ENCODE data around the gene HSD11B1L.
A peak's percentile ranks its signal among the peaks of the same experiment; 100 is the strongest.

The HSD11B1L gene

DNA sequence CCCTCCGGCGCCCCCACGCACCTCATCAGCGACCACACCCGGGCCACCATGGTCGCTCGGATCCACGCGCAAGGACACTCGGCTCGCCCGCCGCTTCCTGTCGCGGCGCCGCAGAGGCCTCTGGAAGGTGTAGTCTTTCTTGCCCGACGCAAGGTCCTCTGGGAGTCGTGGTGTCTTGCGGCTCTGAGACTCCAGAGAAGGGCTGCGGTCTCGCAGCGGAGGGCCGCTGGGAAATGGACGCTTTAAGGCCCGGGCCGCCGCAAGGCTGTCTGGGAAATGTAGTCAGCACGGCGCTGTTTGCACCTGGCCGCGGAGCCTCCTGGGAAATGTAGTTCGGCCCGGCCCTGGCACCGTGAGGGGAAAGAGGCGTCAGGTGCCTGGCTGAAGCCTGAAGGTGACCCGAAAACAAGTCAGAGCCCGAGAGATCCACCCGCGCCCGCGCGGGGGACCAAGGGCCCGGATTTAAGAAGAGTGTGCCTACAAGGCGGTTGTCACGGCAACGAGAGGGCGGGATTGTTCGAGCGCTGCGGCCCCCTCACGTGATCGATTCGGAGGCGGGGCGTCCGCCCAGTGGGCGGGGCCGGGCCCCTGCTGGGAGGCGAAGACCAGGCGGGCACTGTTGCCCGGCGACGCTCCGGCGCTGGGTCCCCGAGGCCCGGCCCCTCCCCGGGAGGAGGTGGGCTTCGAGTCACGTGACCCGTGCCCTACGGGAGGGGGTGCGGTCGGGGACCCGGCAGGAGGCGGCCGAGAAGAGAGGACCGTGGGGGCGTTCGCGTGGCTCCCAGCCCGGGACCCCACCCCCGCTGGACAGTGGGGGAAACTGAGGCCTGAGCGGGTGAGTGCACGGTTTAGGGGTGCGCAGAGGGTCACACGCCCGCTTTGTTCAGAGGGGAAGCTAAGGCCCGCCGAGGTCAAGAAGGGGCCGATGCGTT lies at the start of gene HSD11B1L, which contains the start of gene MICOS13 (continued):
- TF ChIP-seq, protein P1, sequence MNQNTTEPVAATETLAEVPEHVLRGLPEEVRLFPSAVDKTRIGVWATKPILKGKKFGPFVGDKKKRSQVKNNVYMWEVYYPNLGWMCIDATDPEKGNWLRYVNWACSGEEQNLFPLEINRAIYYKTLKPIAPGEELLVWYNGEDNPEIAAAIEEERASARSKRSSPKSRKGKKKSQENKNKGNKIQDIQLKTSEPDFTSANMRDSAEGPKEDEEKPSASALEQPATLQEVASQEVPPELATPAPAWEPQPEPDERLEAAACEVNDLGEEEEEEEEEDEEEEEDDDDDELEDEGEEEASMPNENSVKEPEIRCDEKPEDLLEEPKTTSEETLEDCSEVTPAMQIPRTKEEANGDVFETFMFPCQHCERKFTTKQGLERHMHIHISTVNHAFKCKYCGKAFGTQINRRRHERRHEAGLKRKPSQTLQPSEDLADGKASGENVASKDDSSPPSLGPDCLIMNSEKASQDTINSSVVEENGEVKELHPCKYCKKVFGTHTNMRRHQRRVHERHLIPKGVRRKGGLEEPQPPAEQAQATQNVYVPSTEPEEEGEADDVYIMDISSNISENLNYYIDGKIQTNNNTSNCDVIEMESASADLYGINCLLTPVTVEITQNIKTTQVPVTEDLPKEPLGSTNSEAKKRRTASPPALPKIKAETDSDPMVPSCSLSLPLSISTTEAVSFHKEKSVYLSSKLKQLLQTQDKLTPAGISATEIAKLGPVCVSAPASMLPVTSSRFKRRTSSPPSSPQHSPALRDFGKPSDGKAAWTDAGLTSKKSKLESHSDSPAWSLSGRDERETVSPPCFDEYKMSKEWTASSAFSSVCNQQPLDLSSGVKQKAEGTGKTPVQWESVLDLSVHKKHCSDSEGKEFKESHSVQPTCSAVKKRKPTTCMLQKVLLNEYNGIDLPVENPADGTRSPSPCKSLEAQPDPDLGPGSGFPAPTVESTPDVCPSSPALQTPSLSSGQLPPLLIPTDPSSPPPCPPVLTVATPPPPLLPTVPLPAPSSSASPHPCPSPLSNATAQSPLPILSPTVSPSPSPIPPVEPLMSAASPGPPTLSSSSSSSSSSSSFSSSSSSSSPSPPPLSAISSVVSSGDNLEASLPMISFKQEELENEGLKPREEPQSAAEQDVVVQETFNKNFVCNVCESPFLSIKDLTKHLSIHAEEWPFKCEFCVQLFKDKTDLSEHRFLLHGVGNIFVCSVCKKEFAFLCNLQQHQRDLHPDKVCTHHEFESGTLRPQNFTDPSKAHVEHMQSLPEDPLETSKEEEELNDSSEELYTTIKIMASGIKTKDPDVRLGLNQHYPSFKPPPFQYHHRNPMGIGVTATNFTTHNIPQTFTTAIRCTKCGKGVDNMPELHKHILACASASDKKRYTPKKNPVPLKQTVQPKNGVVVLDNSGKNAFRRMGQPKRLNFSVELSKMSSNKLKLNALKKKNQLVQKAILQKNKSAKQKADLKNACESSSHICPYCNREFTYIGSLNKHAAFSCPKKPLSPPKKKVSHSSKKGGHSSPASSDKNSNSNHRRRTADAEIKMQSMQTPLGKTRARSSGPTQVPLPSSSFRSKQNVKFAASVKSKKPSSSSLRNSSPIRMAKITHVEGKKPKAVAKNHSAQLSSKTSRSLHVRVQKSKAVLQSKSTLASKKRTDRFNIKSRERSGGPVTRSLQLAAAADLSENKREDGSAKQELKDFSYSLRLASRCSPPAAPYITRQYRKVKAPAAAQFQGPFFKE (tag by site-specific recombination; IDR thresholded peaks at IDR 0.05; ENCODE audit: borderline replicate concordance) = no peak
- TF ChIP-seq ZNF266 (tag by site-specific recombination; IDR thresholded peaks at IDR 0.05; ENCODE audit: low read depth) = no peak
- no peak for TF ChIP-seq WT1 (tag by site-specific recombination; IDR thresholded peaks at IDR 0.05)
- TF ChIP-seq ZFHX2 (tag by site-specific recombination; conservative IDR thresholded peaks at IDR 0.05) = peak; percentile 41; the same call in 1 of the 2 replicates
- no peak for TF ChIP-seq ZNF2 (tag by site-specific recombination; IDR thresholded peaks at IDR 0.05)
- TF ChIP-seq ZNF596 (tag by site-specific recombination; IDR thresholded peaks at IDR 0.05) = no peak
- TF ChIP-seq, protein P2, sequence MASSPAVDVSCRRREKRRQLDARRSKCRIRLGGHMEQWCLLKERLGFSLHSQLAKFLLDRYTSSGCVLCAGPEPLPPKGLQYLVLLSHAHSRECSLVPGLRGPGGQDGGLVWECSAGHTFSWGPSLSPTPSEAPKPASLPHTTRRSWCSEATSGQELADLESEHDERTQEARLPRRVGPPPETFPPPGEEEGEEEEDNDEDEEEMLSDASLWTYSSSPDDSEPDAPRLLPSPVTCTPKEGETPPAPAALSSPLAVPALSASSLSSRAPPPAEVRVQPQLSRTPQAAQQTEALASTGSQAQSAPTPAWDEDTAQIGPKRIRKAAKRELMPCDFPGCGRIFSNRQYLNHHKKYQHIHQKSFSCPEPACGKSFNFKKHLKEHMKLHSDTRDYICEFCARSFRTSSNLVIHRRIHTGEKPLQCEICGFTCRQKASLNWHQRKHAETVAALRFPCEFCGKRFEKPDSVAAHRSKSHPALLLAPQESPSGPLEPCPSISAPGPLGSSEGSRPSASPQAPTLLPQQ (tag by site-specific recombination; IDR thresholded peaks at IDR 0.05) = peak; percentile 100
- no peak for TF ChIP-seq ZNF621 (tag by site-specific recombination; IDR thresholded peaks at IDR 0.05)
- no peak for TF ChIP-seq ZNF23 (tag by site-specific recombination; IDR thresholded peaks at IDR 0.05; ENCODE audit: borderline replicate concordance)
- TF ChIP-seq, protein P3, sequence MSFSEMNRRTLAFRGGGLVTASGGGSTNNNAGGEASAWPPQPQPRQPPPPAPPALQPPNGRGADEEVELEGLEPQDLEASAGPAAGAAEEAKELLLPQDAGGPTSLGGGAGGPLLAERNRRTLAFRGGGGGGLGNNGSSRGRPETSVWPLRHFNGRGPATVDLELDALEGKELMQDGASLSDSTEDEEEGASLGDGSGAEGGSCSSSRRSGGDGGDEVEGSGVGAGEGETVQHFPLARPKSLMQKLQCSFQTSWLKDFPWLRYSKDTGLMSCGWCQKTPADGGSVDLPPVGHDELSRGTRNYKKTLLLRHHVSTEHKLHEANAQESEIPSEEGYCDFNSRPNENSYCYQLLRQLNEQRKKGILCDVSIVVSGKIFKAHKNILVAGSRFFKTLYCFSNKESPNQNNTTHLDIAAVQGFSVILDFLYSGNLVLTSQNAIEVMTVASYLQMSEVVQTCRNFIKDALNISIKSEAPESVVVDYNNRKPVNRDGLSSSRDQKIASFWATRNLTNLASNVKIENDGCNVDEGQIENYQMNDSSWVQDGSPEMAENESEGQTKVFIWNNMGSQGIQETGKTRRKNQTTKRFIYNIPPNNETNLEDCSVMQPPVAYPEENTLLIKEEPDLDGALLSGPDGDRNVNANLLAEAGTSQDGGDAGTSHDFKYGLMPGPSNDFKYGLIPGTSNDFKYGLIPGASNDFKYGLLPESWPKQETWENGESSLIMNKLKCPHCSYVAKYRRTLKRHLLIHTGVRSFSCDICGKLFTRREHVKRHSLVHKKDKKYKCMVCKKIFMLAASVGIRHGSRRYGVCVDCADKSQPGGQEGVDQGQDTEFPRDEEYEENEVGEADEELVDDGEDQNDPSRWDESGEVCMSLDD (tag by site-specific recombination; IDR thresholded peaks at IDR 0.05) = peak; percentile 78; the same call in 1 of the 2 replicates
- TF ChIP-seq, protein P4, sequence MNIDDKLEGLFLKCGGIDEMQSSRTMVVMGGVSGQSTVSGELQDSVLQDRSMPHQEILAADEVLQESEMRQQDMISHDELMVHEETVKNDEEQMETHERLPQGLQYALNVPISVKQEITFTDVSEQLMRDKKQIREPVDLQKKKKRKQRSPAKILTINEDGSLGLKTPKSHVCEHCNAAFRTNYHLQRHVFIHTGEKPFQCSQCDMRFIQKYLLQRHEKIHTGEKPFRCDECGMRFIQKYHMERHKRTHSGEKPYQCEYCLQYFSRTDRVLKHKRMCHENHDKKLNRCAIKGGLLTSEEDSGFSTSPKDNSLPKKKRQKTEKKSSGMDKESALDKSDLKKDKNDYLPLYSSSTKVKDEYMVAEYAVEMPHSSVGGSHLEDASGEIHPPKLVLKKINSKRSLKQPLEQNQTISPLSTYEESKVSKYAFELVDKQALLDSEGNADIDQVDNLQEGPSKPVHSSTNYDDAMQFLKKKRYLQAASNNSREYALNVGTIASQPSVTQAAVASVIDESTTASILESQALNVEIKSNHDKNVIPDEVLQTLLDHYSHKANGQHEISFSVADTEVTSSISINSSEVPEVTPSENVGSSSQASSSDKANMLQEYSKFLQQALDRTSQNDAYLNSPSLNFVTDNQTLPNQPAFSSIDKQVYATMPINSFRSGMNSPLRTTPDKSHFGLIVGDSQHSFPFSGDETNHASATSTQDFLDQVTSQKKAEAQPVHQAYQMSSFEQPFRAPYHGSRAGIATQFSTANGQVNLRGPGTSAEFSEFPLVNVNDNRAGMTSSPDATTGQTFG (tag by site-specific recombination; IDR thresholded peaks at IDR 0.05; ENCODE audit: borderline replicate concordance) = 0 out of 2 replicates have a peak, but pooled peaks have one; percentile 7
- 0 out of 2 replicates have a peak, but pooled peaks have one; percentile 11 for TF ChIP-seq ZNF560 (tag by site-specific recombination; IDR thresholded peaks at IDR 0.05; ENCODE audit: borderline replicate concordance)
- no peak for TF ChIP-seq ZNF768 (tag by site-specific recombination; IDR thresholded peaks at IDR 0.05)
- TF ChIP-seq ZNF292 (tag by site-specific recombination; IDR thresholded peaks at IDR 0.05; ENCODE audit: borderline replicate concordance, low read depth) = no peak
- no peak for TF ChIP-seq ZNF791 (tag by site-specific recombination; IDR thresholded peaks at IDR 0.05)
- no peak for TF ChIP-seq ZNF548 (tag by site-specific recombination; IDR thresholded peaks at IDR 0.05)
- TF ChIP-seq, protein P5, sequence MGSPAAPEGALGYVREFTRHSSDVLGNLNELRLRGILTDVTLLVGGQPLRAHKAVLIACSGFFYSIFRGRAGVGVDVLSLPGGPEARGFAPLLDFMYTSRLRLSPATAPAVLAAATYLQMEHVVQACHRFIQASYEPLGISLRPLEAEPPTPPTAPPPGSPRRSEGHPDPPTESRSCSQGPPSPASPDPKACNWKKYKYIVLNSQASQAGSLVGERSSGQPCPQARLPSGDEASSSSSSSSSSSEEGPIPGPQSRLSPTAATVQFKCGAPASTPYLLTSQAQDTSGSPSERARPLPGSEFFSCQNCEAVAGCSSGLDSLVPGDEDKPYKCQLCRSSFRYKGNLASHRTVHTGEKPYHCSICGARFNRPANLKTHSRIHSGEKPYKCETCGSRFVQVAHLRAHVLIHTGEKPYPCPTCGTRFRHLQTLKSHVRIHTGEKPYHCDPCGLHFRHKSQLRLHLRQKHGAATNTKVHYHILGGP (tag by site-specific recombination; IDR thresholded peaks at IDR 0.05) = no peak
- TF ChIP-seq YY2 (tag by site-specific recombination; IDR thresholded peaks at IDR 0.05) = peak; percentile 72
- TF ChIP-seq, protein P6, sequence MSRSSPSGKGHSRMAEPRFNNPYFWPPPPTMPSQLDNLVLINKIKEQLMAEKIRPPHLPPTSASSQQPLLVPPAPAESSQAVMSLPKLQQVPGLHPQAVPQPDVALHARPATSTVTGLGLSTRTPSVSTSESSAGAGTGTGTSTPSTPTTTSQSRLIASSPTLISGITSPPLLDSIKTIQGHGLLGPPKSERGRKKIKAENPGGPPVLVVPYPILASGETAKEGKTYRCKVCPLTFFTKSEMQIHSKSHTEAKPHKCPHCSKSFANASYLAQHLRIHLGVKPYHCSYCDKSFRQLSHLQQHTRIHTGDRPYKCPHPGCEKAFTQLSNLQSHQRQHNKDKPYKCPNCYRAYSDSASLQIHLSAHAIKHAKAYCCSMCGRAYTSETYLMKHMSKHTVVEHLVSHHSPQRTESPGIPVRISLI (tag by site-specific recombination; IDR thresholded peaks at IDR 0.05) = no peak
- TF ChIP-seq ZEB2 (tag by site-specific recombination; IDR thresholded peaks at IDR 0.05) = peak; percentile 68
- no peak for TF ChIP-seq ZNF155 (tag by site-specific recombination; IDR thresholded peaks at IDR 0.05)
- TF ChIP-seq ZNF747 (tag by site-specific recombination; IDR thresholded peaks at IDR 0.05) = no peak
- TF ChIP-seq IKZF3 (tag by site-specific recombination; IDR thresholded peaks at IDR 0.05) = no peak
